ENCODE results near the gene MAN2B2.
A peak's percentile ranks its signal among the peaks of the same experiment; 100 is the strongest.
"Not testable (repeated sequence)": the region's sequence is repeated elsewhere in the genome, so short reads cannot be mapped to it uniquely, and the experiment has no call there.

The MAN2B2 gene

GRCh38 chr4:6618386-6619115, 43.6 kb downstream of the MAN2B2 start:
- no peak for DNase-seq

- DNase-seq: no peak
These were observed 44.1 kb downstream of the MAN2B2 start for GRCh38 chr4:6619116-6619465.

- no peak for DNase-seq
These were observed 44.7 kb downstream of the MAN2B2 start for GRCh38 chr4:6619466-6620255.

- DNase-seq: no peak
These were observed 45.3 kb downstream of the MAN2B2 start for GRCh38 chr4:6620296-6620695.

GRCh38 chr4:6620891-6621555, 46.0 kb downstream of the MAN2B2 start:
- no peak for DNase-seq

- no peak for DNase-seq
These were observed 46.6 kb downstream of the MAN2B2 start for GRCh38 chr4:6621556-6621927.

GRCh38 chr4:6622744-6623143, 47.8 kb downstream of the MAN2B2 start:
- DNase-seq: no peak

GRCh38 chr4:6625256-6625655, 50.3 kb downstream of the MAN2B2 start:
- DNase-seq: no peak

- DNase-seq: no peak
These were observed 51.1 kb downstream of the MAN2B2 start for GRCh38 chr4:6626066-6626465.

- DNase-seq: no peak
These were observed 52.8 kb downstream of the MAN2B2 start for GRCh38 chr4:6627832-6628231.

GRCh38 chr4:6628484-6628883, 53.5 kb downstream of the MAN2B2 start:
- DNase-seq: not testable (repeated sequence)

- DNase-seq: no peak
These were observed 57.1 kb downstream of the MAN2B2 start for GRCh38 chr4:6632125-6632524.

- peak; percentile 5 for DNase-seq
These were observed 58.3 kb downstream of the MAN2B2 start for GRCh38 chr4:6633091-6633906.

GRCh38 chr4:6634746-6635145, 59.8 kb downstream of the MAN2B2 start:
- DNase-seq: no peak

- no peak for DNase-seq
These were observed 64.2 kb downstream of the MAN2B2 start for GRCh38 chr4:6639137-6639680.

- peak; percentile 90 for DNase-seq
These were observed 65.5 kb downstream of the MAN2B2 start, which contains the start of gene MRFAP1 for GRCh38 chr4:6640292-6641163. TSS of gene MRFAP1 (plus strand) at chr4:6640685. CDS start at chr4:6640863, 178 bp downstream.

- DNase-seq: peak; percentile 38
These were observed 66.4 kb downstream of the MAN2B2 start for GRCh38 chr4:6641164-6641970.

- DNase-seq: no peak
These were observed 67.0 kb downstream of the MAN2B2 start for GRCh38 chr4:6641971-6642320.

GRCh38 chr4:6643141-6643847, 68.3 kb downstream of the MAN2B2 start:
- DNase-seq: no peak

Measured in HCEC 1CT (cell line).